ENCODE data around the gene KY. TPM values are rescaled to one million over a fixed set of nuclear protein-coding genes. Genes with fewer than 3 reads are reported as not detected.

The KY gene
- total and polyA plus RNA-seq, 10 of the 15 experiments (the other 5 are each of a cell fraction or from before 2014, with no cell fraction given), result 0.04 to 0.11 TPM; not detected in 8

DNA sequence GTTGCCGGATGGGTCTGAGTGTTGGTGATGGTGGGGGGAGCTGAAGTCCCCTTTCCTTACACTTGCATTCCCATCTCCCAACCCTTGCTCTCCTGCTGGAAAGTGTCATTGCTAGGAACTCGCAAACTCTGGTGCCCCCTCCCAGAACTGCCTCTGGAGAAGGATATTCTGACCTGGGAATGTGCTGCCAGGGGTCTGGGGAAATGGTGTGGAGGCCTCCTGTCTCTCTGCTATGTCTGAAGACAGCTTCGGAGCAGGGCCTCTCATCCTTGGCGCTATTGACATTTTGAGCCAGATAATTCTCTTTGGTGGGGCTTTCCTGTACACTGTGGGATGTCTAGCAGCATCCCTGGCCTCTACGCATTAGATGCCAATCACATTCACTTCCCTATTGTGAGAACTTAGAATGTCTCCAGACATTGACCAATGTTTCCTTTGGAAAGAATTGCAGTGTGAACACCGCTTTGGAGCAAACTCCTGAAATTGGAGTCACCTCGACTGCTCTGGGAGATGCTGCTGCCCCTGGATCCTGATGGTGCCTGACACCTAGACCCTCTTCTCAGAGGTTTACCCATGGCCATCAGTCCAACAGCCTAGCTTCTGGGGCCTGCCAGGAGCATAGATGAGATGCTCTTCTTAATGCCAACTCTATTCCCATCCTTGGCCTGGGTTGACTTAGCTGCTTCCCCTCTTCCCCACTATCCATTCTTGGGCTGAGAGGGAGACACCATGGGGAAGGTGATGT, 2.2 kb upstream of the KY start:
- no peak overlapping the region for H3K4me3 ChIP-seq
- H3K79me2 ChIP-seq (ENCODE audit: control insufficient read depth, insufficient read depth, low read length), result no peaks in the 10 kb centered on the region
- DNase-seq (ENCODE audit: low read depth, low spot score) (no peak), FAIRE-seq (no peak), ATAC-seq (no peak)
- no peak overlapping the region for H3K27ac ChIP-seq (ENCODE audit: control insufficient read depth, insufficient read depth)
- in situ Hi-C loops (cut with MboI), result no loop called here
- WGBS (ENCODE audit: insufficient coverage, insufficient replicate concordance, low lambda C conversion rate, missing lambda C conversion rate), result 40% methylated on average over 7 of the region's 7 CpGs
- no peaks in the 10 kb centered on the region for H3K4me1 ChIP-seq (ENCODE audit: control insufficient read depth, insufficient read depth, low read length)
- H3K36me3 ChIP-seq (ENCODE audit: control insufficient read depth in 2 of 2, insufficient read depth in 2 of 2, low read length in 1 of 2), result no peaks in the 10 kb centered on the region
- POLR2A ChIA-PET, result no interaction called here
- SMC1A ChIA-PET (ENCODE audit: uncharacterized antibody, unreplicated experiment), result interaction anchor here (0.6 kb wide), 1 partner anchor 125 kb away, joined by 3 read pairs; no protein-coding TSS in a partner anchor
- peaks cover 0 to 3% of the 10 kb centered on the region in 2 experiments; a peak in 3 of 4 replicates for H3K27me3 ChIP-seq (replicated peaks in 1 of 2; ENCODE audit: control insufficient read depth in 2 of 2, insufficient read depth in 2 of 2, low read length in 1 of 2)
- no peak overlapping the region for H3K9ac ChIP-seq (ENCODE audit: control insufficient read depth, insufficient read depth, low read length)
- BruUV-seq (replicated peaks), result no TSS peak
- no peaks in the 10 kb centered on the region; the same call in 1 of the 2 replicates for H4K20me1 ChIP-seq (ENCODE audit: control insufficient read depth, insufficient read depth)
- RAD21 ChIA-PET (ENCODE audit: unreplicated experiment), result no interaction called here
- TF ChIP-seq FOS (IDR thresholded peaks at IDR 0.05; ENCODE audit: borderline replicate concordance, extremely low read depth, insufficient read length) (no peak), SIN3A (IDR thresholded peaks at IDR 0.05; ENCODE audit: low read depth, low read length) (no peak), SMAD1 (IDR thresholded peaks at IDR 0.05; ENCODE audit: low read depth, partially characterized antibody) (no peak), ZBED1 (IDR thresholded peaks at IDR 0.05; ENCODE audit: borderline replicate concordance) (no peak), NR2C1 (IDR thresholded peaks at IDR 0.05) (no peak), ZNF274 (IDR thresholded peaks at IDR 0.05; ENCODE audit: insufficient read depth, insufficient read length) (no peak), EED (IDR thresholded peaks at IDR 0.05; ENCODE audit: low read depth) (no peak), RFX5 (IDR thresholded peaks at IDR 0.05; ENCODE audit: low read depth, low read length) (no peak), NFYB (IDR thresholded peaks at IDR 0.05; ENCODE audit: insufficient read depth, low read depth, low read length) (no peak)
- TF ChIP-seq, protein P1, sequence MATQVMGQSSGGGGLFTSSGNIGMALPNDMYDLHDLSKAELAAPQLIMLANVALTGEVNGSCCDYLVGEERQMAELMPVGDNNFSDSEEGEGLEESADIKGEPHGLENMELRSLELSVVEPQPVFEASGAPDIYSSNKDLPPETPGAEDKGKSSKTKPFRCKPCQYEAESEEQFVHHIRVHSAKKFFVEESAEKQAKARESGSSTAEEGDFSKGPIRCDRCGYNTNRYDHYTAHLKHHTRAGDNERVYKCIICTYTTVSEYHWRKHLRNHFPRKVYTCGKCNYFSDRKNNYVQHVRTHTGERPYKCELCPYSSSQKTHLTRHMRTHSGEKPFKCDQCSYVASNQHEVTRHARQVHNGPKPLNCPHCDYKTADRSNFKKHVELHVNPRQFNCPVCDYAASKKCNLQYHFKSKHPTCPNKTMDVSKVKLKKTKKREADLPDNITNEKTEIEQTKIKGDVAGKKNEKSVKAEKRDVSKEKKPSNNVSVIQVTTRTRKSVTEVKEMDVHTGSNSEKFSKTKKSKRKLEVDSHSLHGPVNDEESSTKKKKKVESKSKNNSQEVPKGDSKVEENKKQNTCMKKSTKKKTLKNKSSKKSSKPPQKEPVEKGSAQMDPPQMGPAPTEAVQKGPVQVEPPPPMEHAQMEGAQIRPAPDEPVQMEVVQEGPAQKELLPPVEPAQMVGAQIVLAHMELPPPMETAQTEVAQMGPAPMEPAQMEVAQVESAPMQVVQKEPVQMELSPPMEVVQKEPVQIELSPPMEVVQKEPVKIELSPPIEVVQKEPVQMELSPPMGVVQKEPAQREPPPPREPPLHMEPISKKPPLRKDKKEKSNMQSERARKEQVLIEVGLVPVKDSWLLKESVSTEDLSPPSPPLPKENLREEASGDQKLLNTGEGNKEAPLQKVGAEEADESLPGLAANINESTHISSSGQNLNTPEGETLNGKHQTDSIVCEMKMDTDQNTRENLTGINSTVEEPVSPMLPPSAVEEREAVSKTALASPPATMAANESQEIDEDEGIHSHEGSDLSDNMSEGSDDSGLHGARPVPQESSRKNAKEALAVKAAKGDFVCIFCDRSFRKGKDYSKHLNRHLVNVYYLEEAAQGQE (IDR thresholded peaks at IDR 0.05; ENCODE audit: low read depth, low read length), result no peak
- TF ChIP-seq, protein P2, sequence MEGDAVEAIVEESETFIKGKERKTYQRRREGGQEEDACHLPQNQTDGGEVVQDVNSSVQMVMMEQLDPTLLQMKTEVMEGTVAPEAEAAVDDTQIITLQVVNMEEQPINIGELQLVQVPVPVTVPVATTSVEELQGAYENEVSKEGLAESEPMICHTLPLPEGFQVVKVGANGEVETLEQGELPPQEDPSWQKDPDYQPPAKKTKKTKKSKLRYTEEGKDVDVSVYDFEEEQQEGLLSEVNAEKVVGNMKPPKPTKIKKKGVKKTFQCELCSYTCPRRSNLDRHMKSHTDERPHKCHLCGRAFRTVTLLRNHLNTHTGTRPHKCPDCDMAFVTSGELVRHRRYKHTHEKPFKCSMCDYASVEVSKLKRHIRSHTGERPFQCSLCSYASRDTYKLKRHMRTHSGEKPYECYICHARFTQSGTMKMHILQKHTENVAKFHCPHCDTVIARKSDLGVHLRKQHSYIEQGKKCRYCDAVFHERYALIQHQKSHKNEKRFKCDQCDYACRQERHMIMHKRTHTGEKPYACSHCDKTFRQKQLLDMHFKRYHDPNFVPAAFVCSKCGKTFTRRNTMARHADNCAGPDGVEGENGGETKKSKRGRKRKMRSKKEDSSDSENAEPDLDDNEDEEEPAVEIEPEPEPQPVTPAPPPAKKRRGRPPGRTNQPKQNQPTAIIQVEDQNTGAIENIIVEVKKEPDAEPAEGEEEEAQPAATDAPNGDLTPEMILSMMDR (IDR thresholded peaks at IDR 0.05 in 2 of 3, conservative IDR thresholded peaks at IDR 0.05 in 1 of 3; ENCODE audit: control insufficient read depth in 2 of 3, extremely low read depth in 1 of 3, insufficient read depth in 1 of 3, low read depth in 3 of 3, low read length in 3 of 3), result no peak
- no peaks in the 10 kb centered on the region for H3K9me3 ChIP-seq (replicated peaks; ENCODE audit: control insufficient read depth, insufficient read depth, low read length)
- CTCF ChIA-PET, result interaction anchor here (1.2 kb wide), 1 partner anchor 38 kb away, joined by 3 read pairs; no protein-coding TSS in a partner anchor
- intact Hi-C loops (cut with micrococcal nuclease; ENCODE audit: unreplicated experiment), result no loop called here
- no peak overlapping the region for H3K4me2 ChIP-seq (ENCODE audit: control insufficient read depth, insufficient read depth)
- no peak overlapping the region for H2AFZ ChIP-seq (ENCODE audit: control insufficient read depth, low read depth, low read length)
